Urothelium cell line (cell line): ENCODE results near the gene MAP7.
"Not testable (repeated sequence)": the region's sequence is repeated elsewhere in the genome, so short reads cannot be mapped to it uniquely, and the experiment has no call there.

Source experiments
- DNase-seq: peaks from one replicate; pipeline ENCODE4 v3.0.0; 2011; ENCODE audit warnings: low spot score, mixed read lengths
- FAIRE-seq: peaks from 2 replicates; lab custom pipeline; 2011; peaks lifted over from hg19 to GRCh38; lab: Jason Lieb, UNC

MAP7 gene

DNA sequence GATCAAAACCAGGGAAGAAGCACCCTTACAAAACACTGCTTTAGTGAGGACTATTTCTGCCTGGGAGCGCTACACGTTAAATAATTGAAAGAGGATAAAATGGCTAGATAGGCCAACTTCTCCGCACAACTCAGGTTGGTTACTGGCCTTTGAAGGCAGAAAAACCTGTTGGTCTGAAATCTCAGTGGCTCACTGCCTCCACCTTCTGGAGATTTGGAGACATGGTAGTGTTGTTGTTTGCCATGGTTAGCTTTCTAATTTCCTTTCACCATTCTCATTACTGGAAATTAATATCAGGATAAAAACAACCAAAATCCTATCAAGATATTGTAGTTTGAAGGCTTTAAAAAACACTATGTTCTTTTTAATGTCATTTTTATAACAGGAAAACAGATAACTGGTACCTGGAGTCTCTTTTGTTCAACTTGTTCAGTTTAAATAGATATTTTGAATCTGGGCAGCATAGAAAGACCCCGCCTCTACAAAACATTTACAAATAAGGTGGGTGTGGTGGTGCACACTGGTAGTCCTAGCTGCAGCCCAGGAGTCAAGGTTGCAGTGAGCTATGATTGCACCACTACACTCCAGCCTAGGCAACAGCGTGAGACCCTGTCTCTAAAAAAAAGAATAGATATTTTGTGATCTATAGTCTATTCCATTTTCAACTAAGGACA is 233.1 kb downstream of the MAP7 start:
- FAIRE-seq, result no peak

GRCh38 chr6:136315594-136315993 is 234.6 kb downstream of the MAP7 start:
- DNase-seq (no peak), FAIRE-seq (no peak)

More for the DNA sequence above, 233.1 kb downstream of the MAP7 start:
- peak; percentile 62 for DNase-seq

- DNase-seq (no peak), FAIRE-seq (no peak)
Observed at GRCh38 chr6:136312975-136313374, 237.2 kb downstream of the MAP7 start.

DNA sequence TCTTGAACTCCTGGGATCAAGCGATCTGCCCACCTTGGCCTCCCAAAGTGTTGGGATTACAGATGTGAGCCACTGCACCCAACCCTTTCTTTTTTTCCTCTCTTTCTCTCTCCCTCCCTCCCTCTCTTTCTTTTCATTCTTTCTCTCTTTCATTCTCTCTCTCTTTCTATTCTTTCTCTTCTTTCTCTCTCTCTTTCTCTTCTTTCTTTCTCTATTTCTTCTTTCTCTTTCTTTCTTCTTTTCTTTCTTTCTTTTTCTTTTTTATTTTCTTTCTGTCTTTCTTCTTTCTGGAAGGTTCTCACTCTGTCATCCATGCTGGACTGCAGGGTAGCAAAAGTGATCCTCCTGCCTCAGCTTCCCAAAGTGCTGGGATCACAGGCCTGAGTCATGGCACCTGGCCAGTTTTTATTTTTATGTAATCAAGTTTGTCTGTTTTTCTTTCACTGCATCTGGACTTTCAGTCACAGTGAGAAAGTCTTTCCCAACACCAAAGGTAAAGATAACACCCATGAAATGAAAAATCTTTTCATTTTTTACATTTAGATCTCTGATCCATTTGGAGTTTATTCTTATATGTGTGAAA is 240.4 kb downstream of the MAP7 start:
- FAIRE-seq (no peak), DNase-seq (no peak)

DNA sequence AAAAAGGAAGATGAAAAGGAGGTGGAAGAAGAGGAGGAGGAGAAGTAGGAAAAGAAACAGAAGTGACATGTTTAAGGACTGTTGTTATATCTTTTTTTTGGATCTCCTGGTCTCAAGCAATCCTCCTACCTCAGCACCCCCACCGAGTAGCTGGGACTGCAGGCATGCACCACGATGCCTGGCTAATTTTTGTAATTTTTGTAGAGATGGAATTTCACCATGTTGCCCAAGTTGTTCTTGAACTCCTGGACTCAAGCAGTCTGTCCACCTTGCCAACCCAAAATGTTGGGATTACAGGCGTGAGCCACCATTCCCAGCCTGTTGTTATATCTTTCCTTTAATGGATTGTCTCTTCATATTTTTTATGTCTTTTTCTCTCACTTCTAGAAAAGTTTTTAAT is 241.1 kb downstream of the MAP7 start:
- no peak for FAIRE-seq
- DNase-seq, result no peak

DNA sequence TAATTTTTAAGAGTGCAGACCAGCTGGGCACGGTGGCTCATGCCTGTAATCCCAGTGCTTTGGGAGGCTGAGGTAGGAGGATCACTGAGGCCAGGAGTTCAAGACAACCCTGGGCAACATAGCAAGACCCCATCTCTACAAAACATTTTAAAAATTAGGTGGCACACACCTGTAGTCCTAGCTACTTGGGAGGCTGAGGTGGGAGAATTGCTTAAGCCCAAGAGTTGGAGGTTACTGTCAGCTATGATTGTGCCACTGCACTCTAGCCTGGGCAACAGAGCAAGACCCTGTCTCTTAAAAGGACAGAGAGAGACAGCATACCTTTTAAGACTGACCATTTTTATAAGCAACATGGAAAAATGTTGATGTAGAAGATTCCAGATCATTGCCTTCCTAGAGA is 241.8 kb downstream of the MAP7 start:
- DNase-seq, FAIRE-seq: not testable (repeated sequence)

- no peak for FAIRE-seq
Observed at GRCh38 chr6:136307351-136307750, 242.9 kb downstream of the MAP7 start.

DNA sequence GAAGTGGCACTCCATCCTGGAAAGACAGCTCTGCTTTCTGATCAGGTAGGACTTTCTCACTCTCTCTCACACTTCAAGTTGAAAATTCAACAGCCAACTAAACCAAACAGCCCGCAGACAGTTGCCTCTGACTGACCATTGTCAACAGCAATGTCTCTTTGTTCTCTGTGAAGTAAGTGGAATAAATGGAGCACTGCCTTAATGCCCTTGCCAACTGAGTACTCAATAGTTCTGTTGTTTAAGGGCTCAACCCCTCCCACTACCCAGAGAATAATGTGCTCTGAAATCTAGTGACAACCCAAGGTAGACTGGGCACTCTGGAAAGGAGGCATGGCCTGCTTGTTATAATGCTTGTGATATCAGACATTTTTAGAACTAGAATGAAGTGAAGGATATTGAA is 243.8 kb downstream of the MAP7 start:
- DNase-seq (no peak), FAIRE-seq (no peak)

More at GRCh38 chr6:136307351-136307750, 242.9 kb downstream of the MAP7 start:
- DNase-seq, result no peak

GRCh38 chr6:136304410-136304809 is 245.8 kb downstream of the MAP7 start:
- no peak for DNase-seq
- FAIRE-seq, result no peak

DNA sequence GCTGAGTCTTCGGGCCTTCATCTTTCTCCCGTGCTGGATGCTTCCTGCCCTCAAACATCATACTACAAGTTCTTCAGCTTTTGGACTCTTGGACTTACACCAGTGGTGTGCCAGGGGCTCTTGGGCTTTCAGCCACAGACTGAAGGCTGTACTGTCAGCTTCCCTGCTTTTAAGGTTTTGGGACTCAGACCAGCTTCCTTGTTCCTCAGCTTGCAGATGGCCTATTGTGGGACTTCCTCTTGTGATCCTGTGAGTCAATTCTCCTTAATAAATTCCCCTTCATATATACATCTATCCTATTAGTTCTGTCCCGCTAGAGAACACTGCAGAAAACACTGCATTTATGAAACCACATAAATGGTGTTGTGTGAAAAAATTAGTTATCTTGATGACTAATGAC is 246.7 kb downstream of the MAP7 start:
- DNase-seq, result no peak
- no peak for FAIRE-seq

DNA sequence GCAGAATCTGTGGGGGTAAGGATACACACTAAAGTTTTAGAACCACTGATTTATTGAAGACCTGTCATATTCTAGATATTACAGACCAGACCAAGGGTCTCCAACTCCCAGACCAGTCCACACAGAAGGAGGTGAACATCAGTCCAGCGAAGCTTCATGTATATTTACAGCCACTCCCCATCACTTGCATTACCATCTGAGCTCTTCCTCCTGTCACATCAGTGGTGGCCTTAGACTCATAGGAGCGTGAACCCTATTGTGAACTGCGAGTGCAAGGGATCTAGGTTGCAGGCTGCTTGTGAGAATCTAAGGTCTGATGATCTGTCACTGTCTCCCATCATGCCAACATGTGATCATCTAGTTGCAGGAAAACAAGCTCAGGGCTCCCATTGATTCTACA is 255.6 kb downstream of the MAP7 start:
- FAIRE-seq (no peak), DNase-seq (no peak)
